ENCODE results near the gene TAGLN.

DNA sequence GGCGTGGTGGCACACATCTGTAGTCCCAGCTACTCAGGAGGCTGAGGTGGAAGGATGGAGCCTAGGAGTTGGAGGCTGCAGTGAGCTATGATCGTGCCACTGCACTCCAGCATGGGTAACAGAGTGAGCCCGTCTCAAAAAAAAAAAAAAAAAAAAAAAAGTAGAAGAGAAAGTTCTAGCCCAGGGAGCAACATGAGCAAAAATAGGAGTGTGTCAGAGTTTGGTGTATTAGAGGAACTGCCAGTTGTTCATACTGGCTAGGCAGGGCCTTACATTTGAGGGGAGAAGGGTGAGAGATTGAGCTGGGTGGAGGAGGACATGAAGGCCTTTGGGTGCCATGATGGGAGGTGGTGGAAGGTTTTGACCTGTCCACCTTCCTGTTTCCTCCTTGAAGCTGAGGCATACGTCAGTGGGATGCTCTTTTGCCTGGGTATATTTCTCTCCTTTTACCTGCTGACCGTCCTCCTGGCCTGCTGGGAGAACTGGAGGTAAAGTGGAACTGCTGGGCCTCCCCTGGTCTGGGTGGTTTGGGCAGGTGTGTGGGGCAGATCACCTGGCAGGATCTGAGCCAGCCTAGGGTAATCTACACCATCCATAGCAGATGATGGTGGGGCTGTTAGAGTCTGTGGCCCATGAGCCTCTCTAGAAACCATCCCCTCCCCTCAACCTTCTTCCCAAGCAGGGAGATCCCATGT lies 13.3 kb upstream of the TAGLN start:
- no peak for TF ChIP-seq CTCF (IDR thresholded peaks at IDR 0.05)
- TF ChIP-seq SMAD4 (CRISPR knock-in tag; IDR thresholded peaks at IDR 0.05), result no peak
- TF ChIP-seq SP1 (CRISPR knock-in tag; conservative IDR thresholded peaks at IDR 0.05), result no peak
- no peak for TF ChIP-seq ELF4 (CRISPR knock-in tag; IDR thresholded peaks at IDR 0.05; ENCODE audit: low read depth)
- no peak for TF ChIP-seq MLX (CRISPR knock-in tag; IDR thresholded peaks at IDR 0.05)
- no peak for TF ChIP-seq CREB1 (CRISPR knock-in tag; IDR thresholded peaks at IDR 0.05)
- no peak for TF ChIP-seq IRF2 (CRISPR knock-in tag; IDR thresholded peaks at IDR 0.05; ENCODE audit: borderline replicate concordance, low read depth)
- TF ChIP-seq ESRRA (CRISPR knock-in tag; IDR thresholded peaks at IDR 0.05; ENCODE audit: borderline replicate concordance), result no peak
- TF ChIP-seq ZNF416 (CRISPR knock-in tag; IDR thresholded peaks at IDR 0.05), result no peak
- TF ChIP-seq MAX (CRISPR knock-in tag; IDR thresholded peaks at IDR 0.05), result no peak
- TF ChIP-seq ZNF219 (CRISPR knock-in tag; IDR thresholded peaks at IDR 0.05; ENCODE audit: borderline replicate concordance), result no peak

Measured in WTC11 (cell line).